HL-60/S4 (cell line): ENCODE measurements around the gene XRN1.
"Not testable (repeated sequence)": the region's sequence is repeated elsewhere in the genome, so short reads cannot be mapped to it uniquely, and the experiment has no call there.

Source experiments
- in situ Hi-C: fragments of 300-500 bp; cut with MboI; formaldehyde crosslinking; loops from 2 replicates; pipeline ENCODE4 v1.14.3; 2022; ENCODE audit warnings: low sequenced_read_pairs

The XRN1 gene

GRCh38 chr3:142447852-142448823, at the start of gene XRN1:
XRN1 (minus strand) TSS chr3:142448037; CDS start chr3:142447944, 93 bp downstream.
- in situ Hi-C loops = no loop called here

GRCh38 chr3:142495103-142495502, 47.3 kb upstream of the XRN1 start:
- in situ Hi-C loops = no loop called here

- in situ Hi-C loops = no loop called here
Measured at GRCh38 chr3:142492184-142492583, 44.3 kb upstream of the XRN1 start.

GRCh38 chr3:142489572-142490323, 41.9 kb upstream of the XRN1 start:
- in situ Hi-C loops = no loop called here

GRCh38 chr3:142484912-142485435, 37.1 kb upstream of the XRN1 start:
- in situ Hi-C loops = no loop called here

- in situ Hi-C loops = no loop called here
Measured at GRCh38 chr3:142481196-142481595, 33.4 kb upstream of the XRN1 start.

- in situ Hi-C loops = no loop called here
Measured at GRCh38 chr3:142470826-142471225, 23.0 kb upstream of the XRN1 start.

- in situ Hi-C loops = no loop called here
Measured at GRCh38 chr3:142468456-142468855, 20.6 kb upstream of the XRN1 start.

- in situ Hi-C loops = no loop called here
Measured at GRCh38 chr3:142467768-142468167, 19.9 kb upstream of the XRN1 start.

- in situ Hi-C loops = no loop called here
Measured at GRCh38 chr3:142460689-142461088, 12.9 kb upstream of the XRN1 start.

- in situ Hi-C loops = no loop called here
Measured at GRCh38 chr3:142459929-142460328, 12.1 kb upstream of the XRN1 start.

- in situ Hi-C loops = no loop called here
Measured at GRCh38 chr3:142459096-142459495, 11.3 kb upstream of the XRN1 start.

GRCh38 chr3:142450881-142451280, 3.0 kb upstream of the XRN1 start:
- in situ Hi-C loops = no loop called here

GRCh38 chr3:142450189-142450588, 2.4 kb upstream of the XRN1 start:
- in situ Hi-C loops = no loop called here

- in situ Hi-C loops = no loop called here
Measured at GRCh38 chr3:142447301-142447851, 461 bp downstream of the XRN1 start.

- in situ Hi-C loops = no loop called here
Measured at GRCh38 chr3:142445816-142446254, 2.0 kb downstream of the XRN1 start.

- in situ Hi-C loops = no loop called here
Measured at GRCh38 chr3:142444343-142444742, 3.5 kb downstream of the XRN1 start.

- in situ Hi-C loops = not testable (repeated sequence)
Measured at GRCh38 chr3:142443060-142443459, 4.8 kb downstream of the XRN1 start.

GRCh38 chr3:142439499-142440220, 8.2 kb downstream of the XRN1 start:
- in situ Hi-C loops = not testable (repeated sequence)

GRCh38 chr3:142438096-142438495, 9.7 kb downstream of the XRN1 start:
- in situ Hi-C loops = not testable (repeated sequence)
